B cell (primary cell): ENCODE measurements around the gene TMEM17. TPM values are rescaled to one million over a fixed set of nuclear protein-coding genes. Genes with fewer than 3 reads are reported as not detected.

Experiments
- ATAC-seq: fragments of 200-7000 bp; cut with Tn5 transposase; one replicate; pipeline ENCODE4 v1.10.0; 2021; ENCODE audit warnings: low read depth, mild to moderate bottlenecking, moderate number of reproducible peaks, moderate library complexity
- CTCF ChIA-PET: fragments of 350-600 bp; sonication (Branson Sonifier 250); formaldehyde crosslinking; loops from one replicate; lab custom pipeline; 2021; ENCODE audit warnings: antibody characterized with exemption, inconsistent platforms; lab: Charles Lee
- POLR2A ChIA-PET: fragments of 350-600 bp; sonication (Branson Sonifier 250); formaldehyde crosslinking; loops from one replicate; lab custom pipeline; 2021; ENCODE audit warnings: antibody characterized with exemption; lab: Charles Lee
- DNase-seq: peaks from one replicate; pipeline ENCODE4 v3.0.0; 2013
- H2AFZ ChIP-seq: 2 replicates; pipeline ENCODE4 v1.6.1; 2012; ENCODE audit warnings: mild to moderate bottlenecking, low read depth, low read length; ENCODE audit not compliant: insufficient read depth, poor library complexity, severe bottlenecking
- H3K27ac ChIP-seq, 2 donors: 1 replicate in 1 of 2; 2 replicates in 1 of 2; pipeline ENCODE4 v1.5.1; 2012 to 2013; ENCODE audit warnings: low read length in 2 of 2, mild to moderate bottlenecking in 2 of 2, moderate library complexity in 1 of 2
- H3K27me3 ChIP-seq, 4 experiments: fragments of 200-600 bp in 1 of 4; sonication (generic) in 1 of 4; replicated peaks in 1 of 4; 1 replicate in 2 of 4; 2 replicates in 2 of 4; pipeline versions ENCODE4 v1.6.1 to v1.7.0; 2013 to 2016; ENCODE audit warnings: low read length in 3 of 4, mild to moderate bottlenecking in 2 of 4, mixed read lengths in 1 of 4, moderate library complexity in 1 of 4; ENCODE audit not compliant: insufficient read depth in 4 of 4, control insufficient read depth in 3 of 4; ENCODE audit errors: control extremely low read depth in 1 of 4
- H3K36me3 ChIP-seq, 2 experiments: replicated peaks in 1 of 2; 1 replicate in 1 of 2; 2 replicates in 1 of 2; pipeline versions ENCODE4 v1.6.1 to v1.7.1; 2013; ENCODE audit warnings: low read length in 1 of 2; ENCODE audit not compliant: insufficient read depth in 2 of 2, control insufficient read depth in 1 of 2; ENCODE audit errors: control extremely low read depth in 1 of 2, extremely low read depth in 1 of 2
- H3K4me1 ChIP-seq, 2 donors: fragments of 200-600 bp in 1 of 2; sonication (generic) in 1 of 2; 1 replicate in 1 of 2; 2 replicates in 1 of 2; pipeline versions ENCODE4 v1.5.1 to v1.6.1; 2013 to 2017; ENCODE audit warnings: low read length in 2 of 2; ENCODE audit not compliant: control insufficient read depth in 2 of 2, insufficient read depth in 2 of 2
- H3K4me2 ChIP-seq: replicated peaks from 2 replicates; pipeline ENCODE3; 2012; ENCODE audit warnings: mild to moderate bottlenecking, low read depth, low read length; ENCODE audit not compliant: poor library complexity, severe bottlenecking
- H3K4me3 ChIP-seq, 5 experiments: fragments of 200-600 bp in 1 of 5; sonication (generic) in 1 of 5; 1 replicate in 3 of 5; 2 replicates in 2 of 5; pipeline versions ENCODE4 v1.5.1 to v1.7.0; 2011 to 2016; ENCODE audit warnings: low read length in 4 of 5, mild to moderate bottlenecking in 4 of 5, low read depth in 2 of 5, control low read depth in 1 of 5, moderate library complexity in 1 of 5; ENCODE audit not compliant: insufficient read depth in 1 of 5; ENCODE audit errors: control extremely low read depth in 1 of 5, extremely low read depth in 1 of 5
- H3K79me2 ChIP-seq: fragments of 200-600 bp; sonication (generic); one replicate; pipeline ENCODE4 v1.6.0; 2016; ENCODE audit warnings: low read length; ENCODE audit not compliant: control insufficient read depth, insufficient read depth
- H3K9ac ChIP-seq: fragments of 200-600 bp; sonication (generic); 2 replicates; pipeline ENCODE4 v1.6.1; 2017; ENCODE audit warnings: mild to moderate bottlenecking, low read length, moderate library complexity
- H3K9me3 ChIP-seq, 3 donors: one replicate each; pipeline versions ENCODE4 v1.6.1 to v1.7.1; 2013; ENCODE audit warnings: low read length in 2 of 3; ENCODE audit not compliant: control insufficient read depth in 2 of 3, insufficient read depth in 1 of 3; ENCODE audit errors: control extremely low read depth in 1 of 3
- H4K20me1 ChIP-seq: 2 replicates; pipeline ENCODE4 v1.6.0; 2012; ENCODE audit warnings: mild to moderate bottlenecking, low read length; ENCODE audit not compliant: insufficient read depth, control insufficient read depth, poor library complexity, severe bottlenecking
- H3K27ac Mint-ChIP-seq: one replicate; pipeline ENCODE4 v1.8.0; 2021; ENCODE audit warnings: mixed read lengths
- H3K27me3 Mint-ChIP-seq: one replicate; pipeline ENCODE4 v1.8.0; 2021; ENCODE audit warnings: mixed read lengths
- H3K4me1 Mint-ChIP-seq: one replicate; pipeline ENCODE4 v1.8.0; 2021; ENCODE audit warnings: mixed read lengths
- H3K4me3 Mint-ChIP-seq: one replicate; pipeline ENCODE4 v1.8.0; 2021; ENCODE audit warnings: mixed read lengths
- H3K9me3 Mint-ChIP-seq: one replicate; pipeline ENCODE4 v1.8.0; 2022; ENCODE audit warnings: mixed read lengths; ENCODE audit not compliant: insufficient read depth
- EZH2 ChIP-seq: IDR thresholded peaks from 2 replicates; pipeline ENCODE4 v1.6.1; 2012; ENCODE audit warnings: borderline replicate concordance, low read depth, mild to moderate bottlenecking, moderate library complexity, low read length; ENCODE audit not compliant: insufficient read depth, poor library complexity, severe bottlenecking
- WGBS: methylation state at CpG from one replicate; pipeline ENCODE4 v1.1.5; 2013; ENCODE audit warnings: missing lambda C conversion rate; ENCODE audit not compliant: insufficient coverage; 5-methylcytosine and 5-hydroxymethylcytosine counted together
- intact Hi-C: fragments of 100-400 bp; cut with micrococcal nuclease; formaldehyde crosslinking; loops from one replicate; pipeline ENCODE4 v1.10.0; 2022
- polyA plus RNA-seq: library from polyadenylated mRNA; depleted of rRNA; stranded (reverse); fragments of >200 nt; gene quantifications from 2 replicates; pipeline ENCODE4 v1.2.3, GENCODE V29; 2012
- total RNA-seq, 2 donors: library from RNA; stranded (reverse); fragments of 120-200 nt in 1 of 2; gene quantifications; 1 replicate in 1 of 2; 2 replicates in 1 of 2; pipeline versions ENCODE4 v1.2.3 to v1.2.4, GENCODE V29; 2013 to 2022
- TF ChIP-seq, protein P1 (sequence below): fragments of 200-600 bp; IDR thresholded peaks from one replicate; pipeline ENCODE4 v1.8.0; 2022; ENCODE audit warnings: antibody characterized with exemption, mild to moderate bottlenecking

The TMEM17 gene
- total and polyA plus RNA-seq, 2 donors (not counting 1 experiment from before 2014, with no cell fraction given): not detected

DNA sequence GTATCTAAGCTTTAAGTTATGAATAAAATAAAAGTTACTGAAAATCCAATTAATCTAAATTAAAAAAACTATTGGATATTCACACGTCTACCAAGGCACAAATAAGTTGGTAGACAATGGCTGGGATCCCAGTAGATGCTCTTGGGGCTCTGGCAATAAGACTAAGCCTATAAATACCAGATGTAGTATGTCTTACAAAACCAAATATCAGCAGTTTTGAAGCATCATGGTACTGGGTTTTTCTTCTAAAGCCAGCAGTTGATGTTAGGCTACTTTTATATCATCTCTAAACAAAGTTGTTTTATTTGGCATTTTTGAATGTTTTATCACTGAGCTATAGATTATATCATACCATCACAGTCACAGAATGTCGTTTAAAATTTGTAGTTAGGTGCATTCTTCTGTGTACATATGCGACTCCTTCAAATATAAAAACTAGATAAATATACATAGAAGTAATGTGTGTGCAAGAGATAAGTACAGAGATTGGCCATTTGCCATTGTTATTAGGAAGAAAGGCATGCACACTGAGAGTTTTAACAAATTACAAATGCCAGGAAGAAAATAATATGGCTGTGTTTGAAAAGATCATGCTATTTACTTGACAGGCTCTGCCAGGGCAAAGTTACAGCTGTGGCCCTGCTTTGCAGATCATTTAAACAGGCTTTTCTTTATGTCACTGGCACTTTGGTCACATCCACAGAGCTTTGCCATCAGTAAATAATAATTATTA is 21.6 kb upstream of the TMEM17 start:
- Mint-ChIP-seq H3K27me3 (peaks cover 36% of the 10 kb centered on the region), H3K27ac (no peak overlapping the region), H3K4me3 (no peak overlapping the region), H3K4me1 (no peaks in the 10 kb centered on the region), H3K9me3 (no peaks in the 10 kb centered on the region)
- H3K9ac ChIP-seq: no peak overlapping the region
- DNase-seq (no peak), ATAC-seq (no peak)
- POLR2A ChIA-PET: no interaction called here
- H3K27ac ChIP-seq: no peak overlapping the region
- H3K9me3 ChIP-seq: peaks cover 0 to 8% (median 3%) of the 10 kb centered on the region in 3 donors
- no peaks in the 10 kb centered on the region for H4K20me1 ChIP-seq
- H3K4me2 ChIP-seq: no peak overlapping the region
- H3K4me3 ChIP-seq: no peak overlapping the region
- H3K79me2 ChIP-seq: no peaks in the 10 kb centered on the region
- no peaks in the 10 kb centered on the region for H3K4me1 ChIP-seq
- no peaks in the 10 kb centered on the region for H3K36me3 ChIP-seq
- CTCF ChIA-PET: no interaction called here
- no peak overlapping the region for H2AFZ ChIP-seq
- TF ChIP-seq EZH2: no peak
- TF ChIP-seq, protein P1, sequence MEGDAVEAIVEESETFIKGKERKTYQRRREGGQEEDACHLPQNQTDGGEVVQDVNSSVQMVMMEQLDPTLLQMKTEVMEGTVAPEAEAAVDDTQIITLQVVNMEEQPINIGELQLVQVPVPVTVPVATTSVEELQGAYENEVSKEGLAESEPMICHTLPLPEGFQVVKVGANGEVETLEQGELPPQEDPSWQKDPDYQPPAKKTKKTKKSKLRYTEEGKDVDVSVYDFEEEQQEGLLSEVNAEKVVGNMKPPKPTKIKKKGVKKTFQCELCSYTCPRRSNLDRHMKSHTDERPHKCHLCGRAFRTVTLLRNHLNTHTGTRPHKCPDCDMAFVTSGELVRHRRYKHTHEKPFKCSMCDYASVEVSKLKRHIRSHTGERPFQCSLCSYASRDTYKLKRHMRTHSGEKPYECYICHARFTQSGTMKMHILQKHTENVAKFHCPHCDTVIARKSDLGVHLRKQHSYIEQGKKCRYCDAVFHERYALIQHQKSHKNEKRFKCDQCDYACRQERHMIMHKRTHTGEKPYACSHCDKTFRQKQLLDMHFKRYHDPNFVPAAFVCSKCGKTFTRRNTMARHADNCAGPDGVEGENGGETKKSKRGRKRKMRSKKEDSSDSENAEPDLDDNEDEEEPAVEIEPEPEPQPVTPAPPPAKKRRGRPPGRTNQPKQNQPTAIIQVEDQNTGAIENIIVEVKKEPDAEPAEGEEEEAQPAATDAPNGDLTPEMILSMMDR: no peak
- no CpG with 5 or more reads among the region's 3 CpGs for WGBS
- peaks cover 0 to 6% (median 5%) of the 10 kb centered on the region in 4 experiments for H3K27me3 ChIP-seq
- intact Hi-C loops: no loop called here

DNA sequence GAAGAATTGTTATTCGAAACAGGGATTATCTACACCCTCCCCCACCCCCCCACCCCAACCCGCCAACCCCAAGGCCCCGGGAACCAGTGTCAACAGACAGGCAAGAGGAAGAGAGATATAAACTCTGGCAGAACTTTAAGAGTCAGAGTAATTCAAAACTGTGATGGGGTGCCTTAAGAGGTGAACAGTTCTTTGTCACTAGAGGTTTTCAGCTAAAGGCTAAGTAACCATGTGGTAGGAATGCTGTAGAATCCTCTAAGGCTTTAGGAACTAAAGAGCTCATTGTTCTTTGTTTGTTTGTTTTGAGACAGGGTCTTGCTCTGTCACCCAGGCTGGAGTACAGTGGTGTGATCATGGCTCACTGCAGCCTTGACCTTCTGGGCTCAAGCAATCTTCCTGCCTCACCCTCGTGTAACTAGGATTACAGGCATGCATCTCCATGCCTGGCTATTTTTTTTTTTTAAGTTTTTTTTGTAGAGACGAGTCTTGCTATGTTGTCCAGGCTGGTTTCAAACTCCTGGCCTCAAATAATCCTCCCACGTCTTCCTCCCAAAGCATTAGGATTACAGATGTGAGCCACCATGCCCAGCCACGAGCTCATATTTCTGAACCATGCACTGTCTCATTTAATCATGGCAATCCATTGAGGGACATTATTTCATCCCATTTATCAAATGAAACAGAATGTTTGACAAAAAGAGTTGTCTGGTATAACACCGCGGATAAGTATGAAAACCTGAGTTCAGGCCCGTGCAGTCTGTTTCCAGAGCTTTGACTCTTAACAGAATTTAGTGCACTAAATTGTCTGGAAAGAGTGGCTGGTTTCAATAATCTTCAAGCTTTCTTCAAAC is 20.8 kb upstream of the TMEM17 start:
- POLR2A ChIA-PET: no interaction called here
- Histone ChIP-seq H3K4me1 (no peaks in the 10 kb centered on the region), H3K27me3 (peaks cover 0 to 6% (median 4%) of the 10 kb centered on the region in 4 experiments), H3K9ac (no peak overlapping the region), H3K4me2 (no peak overlapping the region), H3K79me2 (no peaks in the 10 kb centered on the region), H3K36me3 (no peaks in the 10 kb centered on the region), H3K4me3 (no peak overlapping the region), H3K9me3 (peaks cover 0 to 8% (median 3%) of the 10 kb centered on the region in 3 donors), H3K27ac (no peak overlapping the region), H2AFZ (no peak overlapping the region), H4K20me1 (no peaks in the 10 kb centered on the region)
- Mint-ChIP-seq H3K4me1 (no peaks in the 10 kb centered on the region), H3K27me3 (peaks cover 27% of the 10 kb centered on the region), H3K9me3 (no peaks in the 10 kb centered on the region), H3K27ac (no peak overlapping the region), H3K4me3 (no peak overlapping the region)
- DNase-seq (no peak), ATAC-seq (no peak)
- 89% methylated on average over 5 of the region's 10 CpGs for WGBS
- no peak for TF ChIP-seq EZH2
- TF ChIP-seq, protein P1: no peak
- CTCF ChIA-PET: no interaction called here
- intact Hi-C loops: no loop called here
